GM19238 (cell line): ENCODE data around the gene AKAP17A.
"Not testable (repeated sequence)": the region's sequence is repeated elsewhere in the genome, so short reads cannot be mapped to it uniquely, and the experiment has no call there.

Experiments
- DNase-seq: peaks from one replicate; pipeline ENCODE4 v3.0.0; 2011; ENCODE audit warnings: low spot score; ENCODE audit not compliant: insufficient read length

The AKAP17A gene

GRCh38 chrX:1591102-1591862, at the start of gene AKAP17A:
AKAP17A (plus strand) TSS chrX:1591604; CDS start chrX:1593463, 1,859 bp downstream.
- DNase-seq = peak; percentile 97

- DNase-seq = no peak
Measured at GRCh38 chrX:1542994-1543725, 48.2 kb upstream of the AKAP17A start.

- DNase-seq = no peak
Measured at GRCh38 chrX:1545776-1546408, 45.5 kb upstream of the AKAP17A start.

- no peak for DNase-seq
Measured at GRCh38 chrX:1546691-1547251, 44.6 kb upstream of the AKAP17A start.

- DNase-seq = no peak
Measured at GRCh38 chrX:1551959-1552546, 39.4 kb upstream of the AKAP17A start.

GRCh38 chrX:1554469-1555210, 36.8 kb upstream of the AKAP17A start:
- no peak for DNase-seq

- no peak for DNase-seq
Measured at GRCh38 chrX:1555370-1555769, 36.0 kb upstream of the AKAP17A start.

GRCh38 chrX:1557442-1557841, 34.0 kb upstream of the AKAP17A start:
- DNase-seq = not testable (repeated sequence)

- no peak for DNase-seq
Measured at GRCh38 chrX:1558761-1559468, 32.5 kb upstream of the AKAP17A start.

- no peak for DNase-seq
Measured at GRCh38 chrX:1561164-1561563, 30.2 kb upstream of the AKAP17A start.

GRCh38 chrX:1564077-1564476, 27.3 kb upstream of the AKAP17A start:
- not testable (repeated sequence) for DNase-seq

- no peak for DNase-seq
Measured at GRCh38 chrX:1564750-1565683, 26.4 kb upstream of the AKAP17A start.

GRCh38 chrX:1574181-1574580, 17.2 kb upstream of the AKAP17A start:
- not testable (repeated sequence) for DNase-seq

GRCh38 chrX:1576201-1576992, 15.0 kb upstream of the AKAP17A start:
- no peak for DNase-seq

- no peak for DNase-seq
Measured at GRCh38 chrX:1577845-1578244, 13.6 kb upstream of the AKAP17A start.

- DNase-seq = no peak
Measured at GRCh38 chrX:1578511-1579173, 12.8 kb upstream of the AKAP17A start.

GRCh38 chrX:1581132-1581531, 10.3 kb upstream of the AKAP17A start:
- DNase-seq = peak; percentile 44
